HG03442 (cell line): ENCODE data around the gene MAP4K2.

Experiments
- ATAC-seq: cut with Tn5 transposase; IDR thresholded peaks from one replicate; pipeline ENCODE4 v1.9.1; 2021; ENCODE audit warnings: mild to moderate bottlenecking, moderate library complexity; ENCODE audit not compliant: unreplicated experiment

The MAP4K2 gene

DNA sequence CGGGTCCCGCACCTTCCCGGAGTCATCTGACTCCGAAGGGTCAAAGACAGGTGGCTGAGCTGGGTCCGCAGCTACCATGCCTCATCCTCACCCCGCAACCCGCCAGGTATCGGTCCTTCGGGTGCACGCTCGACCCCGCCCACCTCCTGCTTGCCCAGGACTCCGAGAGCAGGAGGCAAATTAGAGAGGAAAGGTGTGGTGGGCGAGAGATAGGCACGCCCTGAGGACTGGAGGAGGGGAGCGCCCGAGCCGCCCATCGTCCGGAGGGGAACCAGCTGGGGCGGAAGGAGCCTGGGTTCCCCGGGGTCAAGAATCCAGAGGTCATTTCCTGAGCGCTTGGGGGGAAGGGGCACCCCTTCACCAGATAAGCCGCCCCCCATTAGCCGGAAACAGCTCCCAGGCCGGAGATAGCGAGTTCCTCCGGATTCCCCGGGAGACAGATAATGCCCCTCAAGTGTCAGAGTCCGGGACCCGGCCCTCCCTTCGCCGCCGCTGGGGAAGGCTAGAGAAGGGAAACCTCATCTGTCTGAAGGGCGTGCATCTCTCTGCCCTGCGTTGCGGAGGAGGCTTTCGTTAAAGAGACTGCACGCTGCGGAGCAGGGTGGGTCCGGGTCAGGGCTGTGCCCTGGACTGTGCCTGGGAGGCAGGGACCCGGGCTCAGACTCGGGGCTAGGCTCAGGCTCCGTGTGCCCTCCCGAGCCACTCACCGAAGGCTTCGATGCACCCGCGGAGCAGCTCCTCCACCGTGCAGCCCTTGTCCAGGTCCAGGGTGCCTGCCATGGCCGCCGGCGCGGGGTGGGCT lies 60.7 kb downstream of the MAP4K2 start:
- no peak for ATAC-seq

DNA sequence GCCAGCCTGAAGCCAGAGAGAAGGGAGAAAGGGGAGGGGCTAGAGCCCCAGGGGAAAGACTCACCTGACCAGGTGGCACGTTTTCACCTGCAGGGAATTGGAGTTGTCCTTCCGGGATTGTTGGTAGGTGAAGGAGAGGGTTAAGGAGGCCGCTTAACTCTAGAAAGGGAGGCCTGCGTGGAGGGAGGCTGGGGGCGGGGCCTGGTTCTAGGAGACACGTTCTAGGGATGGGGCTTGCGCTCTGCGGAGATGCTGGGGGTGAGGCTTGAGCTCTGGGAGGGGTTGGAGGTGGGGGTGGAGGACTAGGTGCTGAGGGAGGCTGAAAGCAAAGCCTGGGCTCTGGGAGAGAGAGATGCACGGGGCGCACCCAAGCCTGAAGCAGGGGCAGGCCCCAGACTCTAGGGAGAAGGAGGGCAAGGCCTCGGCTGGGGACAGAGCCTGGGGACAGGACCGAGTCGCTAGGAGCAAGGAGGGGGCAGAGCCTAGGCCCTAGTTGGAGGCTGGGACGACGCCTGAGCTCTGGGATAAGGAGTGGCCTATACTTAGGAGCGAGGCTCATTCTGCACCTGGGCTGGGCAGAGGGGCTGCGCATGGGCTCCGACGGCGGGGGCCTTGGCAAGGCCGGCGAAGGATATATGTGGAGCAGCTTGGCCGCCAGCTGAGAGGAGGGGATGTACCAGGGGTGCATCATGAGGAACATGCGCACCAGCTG lies 61.5 kb downstream of the MAP4K2 start:
- ATAC-seq, result no peak

DNA sequence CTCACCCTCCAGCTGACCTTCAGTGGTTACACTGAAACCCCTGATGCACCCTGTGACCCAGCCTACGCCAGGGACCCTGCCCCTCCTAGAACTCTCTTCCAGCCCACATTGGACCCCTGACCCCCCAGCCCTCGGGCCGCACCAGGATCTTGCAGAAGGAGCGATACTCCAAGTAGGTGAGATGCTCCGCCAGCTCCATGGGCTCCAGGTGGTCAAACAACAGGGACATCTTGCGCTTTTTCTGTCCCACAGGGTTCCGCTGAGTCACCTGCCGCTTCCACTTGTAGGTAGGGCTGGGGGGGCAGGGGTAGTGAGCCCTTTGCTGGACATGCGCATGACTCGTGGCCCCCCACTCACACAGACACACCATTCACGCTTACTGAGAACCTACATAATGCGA lies 63.1 kb downstream of the MAP4K2 start:
- ATAC-seq, result no peak

DNA sequence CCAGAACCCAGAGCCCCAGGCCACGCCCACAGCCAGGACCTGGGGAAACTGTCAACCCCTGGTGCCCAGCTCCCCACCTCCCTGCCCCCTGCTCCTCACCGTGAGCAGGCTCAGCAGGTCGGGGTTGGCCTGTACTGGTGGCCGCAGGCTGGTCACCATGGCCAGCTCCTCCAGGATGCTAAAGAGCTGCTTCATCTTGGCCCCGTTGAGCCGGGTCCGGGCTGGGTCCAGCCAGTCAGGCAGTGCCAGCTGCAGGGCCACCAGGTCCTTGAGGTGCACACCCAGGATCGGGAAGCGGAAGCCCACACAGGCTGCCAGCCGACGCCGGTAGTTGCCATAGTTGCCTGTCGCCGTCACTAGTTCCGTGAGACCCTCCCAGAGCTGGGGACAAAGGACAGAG lies 66.4 kb downstream of the MAP4K2 start:
- no peak for ATAC-seq

DNA sequence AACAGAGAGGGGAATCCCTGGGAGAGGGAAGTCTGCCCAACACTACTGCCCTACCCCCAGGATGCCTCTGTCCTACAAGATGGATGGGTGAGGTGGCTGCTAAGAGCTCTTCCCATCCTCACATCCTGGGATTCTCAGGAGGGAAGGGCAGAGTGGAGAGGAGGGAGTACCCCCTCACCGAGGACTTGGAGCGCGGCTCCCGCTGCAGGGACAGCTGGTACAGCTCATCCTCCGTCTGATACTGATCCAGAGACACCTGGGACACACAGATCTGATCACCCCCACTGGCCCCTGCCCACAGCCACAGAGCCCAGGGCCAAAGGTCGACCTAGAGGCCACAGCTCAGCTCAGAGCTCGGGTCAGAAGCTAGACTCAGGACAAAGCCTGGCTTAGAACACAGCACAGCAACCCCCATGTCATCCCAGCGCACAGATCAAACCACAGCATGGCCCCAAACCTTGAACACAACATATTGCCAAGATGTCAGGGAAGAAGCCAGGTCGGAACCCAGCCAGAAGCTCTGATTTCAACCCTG lies 67.2 kb downstream of the MAP4K2 start:
- ATAC-seq, result no peak
